Mesenchymal stem cell (in vitro differentiated cells and primary cell): ENCODE measurements around the gene EGLN2.
A peak's percentile ranks its signal among the peaks of the same experiment; 100 is the strongest.

Source experiments
- DNase-seq: peaks from one replicate; pipeline ENCODE4 v3.0.0-alpha.2; 2013
- H2AFZ ChIP-seq: one replicate; pipeline ENCODE4 v1.6.1; 2013; ENCODE audit warnings: low read depth, mild to moderate bottlenecking, control low read depth, inconsistent platforms, low read length, moderate library complexity
- H2AK5ac ChIP-seq: 2 replicates; pipeline ENCODE4 v1.6.1; 2013; ENCODE audit warnings: low read length, moderate library complexity, mild to moderate bottlenecking, inconsistent platforms; ENCODE audit not compliant: severe bottlenecking
- H2BK120ac ChIP-seq: one replicate; pipeline ENCODE4 v1.6.1; 2013; ENCODE audit warnings: low read depth, mild to moderate bottlenecking, inconsistent platforms, low read length, moderate library complexity
- H2BK12ac ChIP-seq, 2 experiments: one replicate each; pipeline ENCODE4 v1.6.1; 2013; ENCODE audit warnings: inconsistent platforms in 2 of 2, low read length in 2 of 2, mild to moderate bottlenecking in 2 of 2, moderate library complexity in 2 of 2, control low read depth in 1 of 2
- H2BK15ac ChIP-seq: one replicate; pipeline ENCODE4 v1.6.1; 2013; ENCODE audit warnings: mild to moderate bottlenecking, low read depth, inconsistent platforms; ENCODE audit not compliant: poor library complexity, severe bottlenecking
- H2BK5ac ChIP-seq: 2 replicates; pipeline ENCODE4 v1.6.1; 2013; ENCODE audit warnings: low read depth, mild to moderate bottlenecking, low read length, control low read depth, inconsistent platforms; ENCODE audit not compliant: poor library complexity, severe bottlenecking
- H3K14ac ChIP-seq, 2 experiments: one replicate each; pipeline ENCODE4 v1.6.1; 2013; ENCODE audit warnings: inconsistent platforms in 2 of 2, low read length in 2 of 2, control low read depth in 1 of 2, mild to moderate bottlenecking in 1 of 2, moderate library complexity in 1 of 2
- H3K18ac ChIP-seq, 2 experiments: one replicate each; pipeline ENCODE4 v1.6.1; 2013; ENCODE audit warnings: inconsistent platforms in 2 of 2, low read length in 2 of 2, control low read depth in 1 of 2, low read depth in 1 of 2, mild to moderate bottlenecking in 1 of 2
- H3K23ac ChIP-seq, 2 experiments: one replicate each; pipeline ENCODE4 v1.6.1; 2013; ENCODE audit warnings: inconsistent platforms in 2 of 2, low read length in 2 of 2, mild to moderate bottlenecking in 2 of 2, moderate library complexity in 2 of 2, control low read depth in 1 of 2
- H3K27ac ChIP-seq: 2 replicates; pipeline ENCODE4 v1.5.1; 2013; ENCODE audit warnings: mild to moderate bottlenecking, moderate library complexity, low read length, control low read depth, inconsistent platforms; ENCODE audit not compliant: poor library complexity, severe bottlenecking
- H3K27me3 ChIP-seq, 2 experiments: 2 replicates each; pipeline versions ENCODE4 v1.6.1 to v1.7.0; 2013; ENCODE audit warnings: low read length in 2 of 2, mild to moderate bottlenecking in 2 of 2, moderate library complexity in 2 of 2, control low read depth in 1 of 2, inconsistent platforms in 1 of 2; ENCODE audit not compliant: control insufficient read depth in 1 of 2, insufficient read depth in 1 of 2
- H3K36me3 ChIP-seq, 2 experiments: 2 replicates each; pipeline versions ENCODE4 v1.6.1 to v1.7.0; 2013; ENCODE audit warnings: low read length in 2 of 2, control low read depth in 1 of 2, inconsistent platforms in 1 of 2, low read depth in 1 of 2, mild to moderate bottlenecking in 1 of 2; ENCODE audit not compliant: insufficient read depth in 2 of 2, control insufficient read depth in 1 of 2
- H3K4ac ChIP-seq, 2 experiments: one replicate each; pipeline ENCODE4 v1.6.1; 2013; ENCODE audit warnings: inconsistent platforms in 2 of 2, low read length in 2 of 2, mild to moderate bottlenecking in 2 of 2, moderate library complexity in 2 of 2, control low read depth in 1 of 2, low read depth in 1 of 2
- H3K4me1 ChIP-seq: 2 replicates; pipeline ENCODE4 v1.6.1; 2013; ENCODE audit warnings: low read depth, low read length, control low read depth; ENCODE audit not compliant: control insufficient read depth, insufficient read depth
- H3K4me2 ChIP-seq: 2 replicates; pipeline ENCODE4 v1.6.1; 2013; ENCODE audit warnings: low read length, mild to moderate bottlenecking, inconsistent platforms; ENCODE audit not compliant: poor library complexity, severe bottlenecking
- H3K4me3 ChIP-seq, 2 experiments: 2 replicates each; pipeline versions ENCODE4 v1.5.1 to v1.7.0; 2013; ENCODE audit warnings: low read length in 2 of 2, mild to moderate bottlenecking in 2 of 2, control low read depth in 1 of 2, low read depth in 1 of 2; ENCODE audit not compliant: insufficient read depth in 1 of 2
- H3K79me1 ChIP-seq: replicated peaks from 2 replicates; pipeline ENCODE4 v1.6.1; 2013; ENCODE audit warnings: mild to moderate bottlenecking, control low read depth, low read length, inconsistent platforms; ENCODE audit not compliant: poor library complexity, severe bottlenecking
- H3K9ac ChIP-seq: 2 replicates; pipeline ENCODE4 v1.7.0; 2013; ENCODE audit warnings: mild to moderate bottlenecking, low read length, moderate library complexity
- H3K9me3 ChIP-seq: 2 replicates; pipeline ENCODE4 v1.7.0; 2013; ENCODE audit warnings: mild to moderate bottlenecking, low read length; ENCODE audit not compliant: control insufficient read depth
- H4K8ac ChIP-seq: one replicate; pipeline ENCODE4 v1.6.1; 2013; ENCODE audit warnings: inconsistent platforms, mild to moderate bottlenecking, low read length, moderate library complexity
- H4K91ac ChIP-seq: one replicate; pipeline ENCODE4 v1.6.1; 2013; ENCODE audit warnings: mild to moderate bottlenecking, low read length, inconsistent platforms
- WGBS: methylation state at CpG from one replicate; pipeline ENCODE4 v1.1.7; 2013; ENCODE audit warnings: mixed read lengths; 5-methylcytosine and 5-hydroxymethylcytosine counted together

The EGLN2 gene

GRCh38 chr19:40804783-40805242, 5.8 kb downstream of the EGLN2 start:
- 92% methylated on average over 7 of the region's 7 CpGs for WGBS
- no peak overlapping the region for H3K9ac ChIP-seq
- H2BK5ac ChIP-seq = no peak overlapping the region

GRCh38 chr19:40805258-40805868, 6.4 kb downstream of the EGLN2 start:
- H2BK120ac ChIP-seq = no peak overlapping the region
- no peak overlapping the region for H3K4ac ChIP-seq
- peaks cover 84 to 88% of the 10 kb centered on the region in 2 experiments for H3K36me3 ChIP-seq
- DNase-seq = no peak
- H2BK15ac ChIP-seq = no peak overlapping the region
- H2AFZ ChIP-seq = no peak overlapping the region
- no peak overlapping the region for H2AK5ac ChIP-seq
- H4K8ac ChIP-seq = no peak overlapping the region
- H3K9ac ChIP-seq = no peak overlapping the region
- H3K27me3 ChIP-seq = no peaks in the 10 kb centered on the region
- no peak overlapping the region for H3K14ac ChIP-seq
- H2BK12ac ChIP-seq = no peak overlapping the region
- H3K27ac ChIP-seq = peak overlapping the region; percentile 10
- peaks cover 58% of the 10 kb centered on the region for H3K4me1 ChIP-seq
- H3K9me3 ChIP-seq = no peaks in the 10 kb centered on the region
- H2BK5ac ChIP-seq = no peak overlapping the region
- no peak overlapping the region for H3K23ac ChIP-seq
- 92% methylated on average over 2 of the region's 2 CpGs for WGBS
- no peak overlapping the region for H3K18ac ChIP-seq
- peaks cover 19% of the 10 kb centered on the region for H3K79me1 ChIP-seq
- H3K4me3 ChIP-seq = no peak overlapping the region
- H3K4me2 ChIP-seq = no peak overlapping the region
- no peak overlapping the region for H4K91ac ChIP-seq

More at GRCh38 chr19:40804783-40805242, 5.8 kb downstream of the EGLN2 start:
- H3K4ac ChIP-seq = no peak overlapping the region
- H2BK15ac ChIP-seq = no peak overlapping the region
- no peak overlapping the region for H3K23ac ChIP-seq
- no peak for DNase-seq
- H4K91ac ChIP-seq = no peak overlapping the region
- no peaks in the 10 kb centered on the region for H3K9me3 ChIP-seq
- peaks cover 81 to 87% of the 10 kb centered on the region in 2 experiments for H3K36me3 ChIP-seq
- H3K79me1 ChIP-seq = peaks cover 14% of the 10 kb centered on the region
- no peak overlapping the region for H3K4me2 ChIP-seq
- no peak overlapping the region for H3K14ac ChIP-seq
- H3K18ac ChIP-seq = no peak overlapping the region
- no peak overlapping the region for H4K8ac ChIP-seq
- no peak overlapping the region for H2BK120ac ChIP-seq
- H3K27me3 ChIP-seq = no peaks in the 10 kb centered on the region
- H2BK12ac ChIP-seq = no peak overlapping the region
- peaks cover 59% of the 10 kb centered on the region for H3K4me1 ChIP-seq
- H2AFZ ChIP-seq = no peak overlapping the region
- H2AK5ac ChIP-seq = no peak overlapping the region
- no peak overlapping the region for H3K27ac ChIP-seq
- H3K4me3 ChIP-seq = no peak overlapping the region

- Histone ChIP-seq H2BK5ac (no peak overlapping the region), H2BK12ac (peak overlapping the region; percentile 49 to 89), H2AFZ (no peak overlapping the region), H3K9ac (peak overlapping the region; percentile 58), H3K4me2 (no peak overlapping the region), H2BK15ac (peak overlapping the region; percentile 34), H3K4me1 (peaks cover 51% of the 10 kb centered on the region), H2AK5ac (no peak overlapping the region), H3K14ac (peak overlapping the region in 1 of 2 experiments; percentile 22), H3K27me3 (no peaks in the 10 kb centered on the region), H3K4ac (peak overlapping the region in 1 of 2 experiments; percentile 11), H4K8ac (peak overlapping the region; percentile 75), H3K23ac (no peak overlapping the region), H3K79me1 (peaks cover 19% of the 10 kb centered on the region), H3K18ac (peak overlapping the region; percentile 34 to 46), H3K9me3 (no peaks in the 10 kb centered on the region), H3K36me3 (peaks cover 73 to 78% of the 10 kb centered on the region in 2 experiments), H3K4me3 (peak overlapping the region; percentile 23 to 44), H4K91ac (peak overlapping the region; percentile 83), H2BK120ac (no peak overlapping the region), H3K27ac (peak overlapping the region; percentile 11)
- WGBS = 24% methylated on average over 24 of the region's 26 CpGs
- DNase-seq = peak; percentile 99
Measured at GRCh38 chr19:40806423-40807146, 7.6 kb downstream of the EGLN2 start.
